Activated CD8-positive, alpha-beta memory T cell treated with anti-CD3 and anti-CD28 coated beads, Interleukin-2, amount 50 U/mL, for 1 hour (primary cell): ENCODE data around the gene NELL2.
A peak's percentile ranks its signal among the peaks of the same experiment; 100 is the strongest.
"Not testable (repeated sequence)": the region's sequence is repeated elsewhere in the genome, so short reads cannot be mapped to it uniquely, and the experiment has no call there.

ENCODE experiments used
- DNase-seq: peaks from one replicate; pipeline ENCODE4 v3.0.0-alpha.2; 2020; ENCODE audit errors: extremely low read depth

The NELL2 gene

GRCh38 chr12:44778863-44779262, 97.3 kb downstream of the NELL2 start:
- no peak for DNase-seq

- no peak for DNase-seq
Observed at GRCh38 chr12:44777044-44777443, 99.1 kb downstream of the NELL2 start.

- no peak for DNase-seq
Observed at GRCh38 chr12:44775901-44776300, 100.2 kb downstream of the NELL2 start.

GRCh38 chr12:44774815-44775411, 101.2 kb downstream of the NELL2 start:
- peak; percentile 32 for DNase-seq

- no peak for DNase-seq
Observed at GRCh38 chr12:44771485-44772021, 104.6 kb downstream of the NELL2 start.

- no peak for DNase-seq
Observed at GRCh38 chr12:44765796-44766195, 110.3 kb downstream of the NELL2 start.

- no peak for DNase-seq
Observed at GRCh38 chr12:44763021-44763420, 113.1 kb downstream of the NELL2 start.

GRCh38 chr12:44759289-44759688, 116.8 kb downstream of the NELL2 start:
- no peak for DNase-seq

GRCh38 chr12:44750468-44750867, 125.6 kb downstream of the NELL2 start:
- DNase-seq, result no peak

GRCh38 chr12:44749566-44749965, 126.5 kb downstream of the NELL2 start:
- no peak for DNase-seq

- DNase-seq, result no peak
Observed at GRCh38 chr12:44748950-44749468, 127.1 kb downstream of the NELL2 start.

- not testable (repeated sequence) for DNase-seq
Observed at GRCh38 chr12:44741292-44741980, 134.7 kb downstream of the NELL2 start.

GRCh38 chr12:44738051-44738450, 138.1 kb downstream of the NELL2 start:
- no peak for DNase-seq

- DNase-seq, result no peak
Observed at GRCh38 chr12:44728566-44728965, 147.5 kb downstream of the NELL2 start.

- DNase-seq, result no peak
Observed at GRCh38 chr12:44720265-44720664, 155.8 kb downstream of the NELL2 start.

GRCh38 chr12:44717612-44718011, 158.5 kb downstream of the NELL2 start:
- no peak for DNase-seq

GRCh38 chr12:44716711-44717110, 159.4 kb downstream of the NELL2 start:
- no peak for DNase-seq

- no peak for DNase-seq
Observed at GRCh38 chr12:44711736-44712135, 164.4 kb downstream of the NELL2 start.

GRCh38 chr12:44709166-44709565, 166.9 kb downstream of the NELL2 start:
- no peak for DNase-seq

- no peak for DNase-seq
Observed at GRCh38 chr12:44708218-44708617, 167.9 kb downstream of the NELL2 start.

- no peak for DNase-seq
Observed at GRCh38 chr12:44703182-44703910, 172.8 kb downstream of the NELL2 start.

GRCh38 chr12:44697511-44697910, 178.6 kb downstream of the NELL2 start:
- DNase-seq, result no peak
